NCI-H187 (cell line): ENCODE results near the gene GAS6.
A peak's percentile ranks its signal among the peaks of the same experiment; 100 is the strongest.
"Not testable (repeated sequence)": the region's sequence is repeated elsewhere in the genome, so short reads cannot be mapped to it uniquely, and the experiment has no call there.

Experiments used
- DNase-seq, 2 experiments: peaks; one replicate each; lab custom pipeline; 2025; lab: John Stamatoyannopoulos, UW

The GAS6 gene

GRCh38 chr13:113789931-113790330, 73.9 kb downstream of the GAS6 start:
- not testable (repeated sequence) for DNase-seq

- no peak for DNase-seq
Measured at GRCh38 chr13:113789167-113789566, 74.7 kb downstream of the GAS6 start.

GRCh38 chr13:113788413-113789135, 75.3 kb downstream of the GAS6 start:
- DNase-seq: no peak

- DNase-seq: no peak
Measured at GRCh38 chr13:113787694-113788093, 76.2 kb downstream of the GAS6 start.

- no peak for DNase-seq
Measured at GRCh38 chr13:113786262-113786841, 77.5 kb downstream of the GAS6 start.

GRCh38 chr13:113785051-113786010, 78.5 kb downstream of the GAS6 start:
- DNase-seq: no peak

- DNase-seq: no peak
Measured at GRCh38 chr13:113784645-113785024, 79.2 kb downstream of the GAS6 start.

GRCh38 chr13:113783966-113784644, 79.8 kb downstream of the GAS6 start:
- DNase-seq: no peak

GRCh38 chr13:113783200-113783881, 80.5 kb downstream of the GAS6 start:
- no peak for DNase-seq

GRCh38 chr13:113782472-113782871, 81.4 kb downstream of the GAS6 start:
- DNase-seq: no peak

GRCh38 chr13:113781571-113781970, 82.3 kb downstream of the GAS6 start:
- DNase-seq: no peak

GRCh38 chr13:113777311-113778260, 86.3 kb downstream of the GAS6 start:
- DNase-seq: no peak

- peak; percentile 67 to 79 for DNase-seq
Measured at GRCh38 chr13:113776231-113777125, 87.4 kb downstream of the GAS6 start.

GRCh38 chr13:113775451-113776145, 88.3 kb downstream of the GAS6 start:
- DNase-seq: no peak

GRCh38 chr13:113774177-113775107, 89.4 kb downstream of the GAS6 start:
- no peak for DNase-seq

GRCh38 chr13:113771709-113772331, 92.1 kb downstream of the GAS6 start:
- DNase-seq: no peak

GRCh38 chr13:113770937-113771336, 92.9 kb downstream of the GAS6 start:
- DNase-seq: no peak
